Heart left ventricle (tissue), 13 donors: ENCODE measurements around the gene LYSMD3.

Experiments
- CTCF ChIP-seq, 12 donors: fragments of 200-600 bp; sonication (generic) in 4 of 12; IDR thresholded peaks; one replicate each; pipeline versions ENCODE4 v1.5.0 to v1.8.0; 2018 to 2022; ENCODE audit warnings: antibody characterized with exemption in 12 of 12, mild to moderate bottlenecking in 5 of 12
- POLR2A ChIP-seq, 2 donors: fragments of 450-650 bp; IDR thresholded peaks; one replicate each; pipeline ENCODE4 v1.6.1; 2017; ENCODE audit warnings: antibody characterized with exemption in 2 of 2, mild to moderate bottlenecking in 2 of 2, moderate library complexity in 2 of 2
- donor health status: ischemic (EF 13 %, LVEDD 7.1; RV severe dilation, severe dysfunction).
- donor health status: DM: no; HTN: yes; CAD: no.
- donor health status: DM: no; HTN: no; CAD: no.
- donor health status: ischemic (EF 25% LVEDD 6.9; RV normal size, moderate dysfunction).
- donor health status: ischemic (EF 25% LVEDD 5.7; RV mildly dilated, moderate dysfunction).
- donor health status: ischemic (EF 35%, LVEDD 5.7; RV mildly dilated, moderate dysfunction).
- donor health status: nonischemic (EF 11% LVEDD 7.7; RV severe dilation, severe dysfunction).
- donor health status: DM: yes; HTN: yes; CAD: no.
- donor health status: PGD.
- donor health status: ischemic (EF 29% LVEDD 5.4; RV normal size, mild dysfunction).
- donor health status: nonischemic (EF 23%, LVEDD 6.1; RV moderate dilation, normal function).

- no peak for TF ChIP-seq CTCF (IDR thresholded peaks at IDR 0.05)
- TF ChIP-seq POLR2A (IDR thresholded peaks at IDR 0.05), result no peak
These were observed 24.6 kb downstream of the LYSMD3 start for GRCh38 chr5:90504743-90505142.
